Esophagus (tissue), 2 donors: Measurements from ENCODE around the gene BORCS6. TPM values are rescaled to one million over a fixed set of nuclear protein-coding genes. Genes with fewer than 3 reads are reported as not detected.

Source experiments
- H3K27ac ChIP-seq, 2 donors: one replicate each; pipeline ENCODE4 v1.5.1; 2013; ENCODE audit warnings: low read depth in 2 of 2, mild to moderate bottlenecking in 2 of 2, inconsistent platforms in 1 of 2, low read length in 1 of 2, moderate library complexity in 1 of 2
- H3K27me3 ChIP-seq, 2 donors: one replicate each; pipeline ENCODE4 v1.6.1; 2013; ENCODE audit warnings: low read length in 2 of 2, control low read depth in 1 of 2, mild to moderate bottlenecking in 1 of 2; ENCODE audit not compliant: insufficient read depth in 2 of 2, control insufficient read depth in 1 of 2
- H3K36me3 ChIP-seq, 2 donors: one replicate each; pipeline ENCODE4 v1.6.1; 2013; ENCODE audit warnings: low read length in 1 of 2; ENCODE audit not compliant: control insufficient read depth in 2 of 2, insufficient read depth in 2 of 2
- H3K4me1 ChIP-seq, 2 donors: one replicate each; pipeline ENCODE4 v1.6.1; 2013; ENCODE audit warnings: low read length in 1 of 2; ENCODE audit not compliant: control insufficient read depth in 2 of 2, insufficient read depth in 2 of 2
- H3K4me3 ChIP-seq, 2 donors: one replicate each; pipeline ENCODE4 v1.5.1; 2013; ENCODE audit warnings: low read length in 2 of 2, mild to moderate bottlenecking in 2 of 2, low read depth in 1 of 2, moderate library complexity in 1 of 2
- H3K9me3 ChIP-seq, 2 donors: one replicate each; pipeline ENCODE4 v1.6.1; 2013; ENCODE audit warnings: mild to moderate bottlenecking in 2 of 2, low read depth in 1 of 2, low read length in 1 of 2, moderate library complexity in 1 of 2; ENCODE audit not compliant: control insufficient read depth in 2 of 2, insufficient read depth in 1 of 2
- WGBS, 2 donors: extraction: QIAGEN DNeasy Blood & Tissue Kit; methylation state at CpG; one replicate each; pipeline ENCODE4 v1.1.7; 2013; 5-methylcytosine and 5-hydroxymethylcytosine counted together
- polyA plus RNA-seq, 2 donors: library from polyadenylated mRNA; stranded (reverse); fragments of 200-250 nt; gene quantifications; one replicate each; pipeline ENCODE4 v1.2.3, GENCODE V29; 2013
- donor health status: healthy with polysubstance abuse.
- donor health status: Bipolar disorder and iron deficiency.

Gene BORCS6
- polyA plus RNA-seq, 2 donors: 3.3 to 8.2 TPM

GRCh38 chr17:8161289-8162232, 28.4 kb downstream of the BORCS6 start:
- WGBS, 2 donors: 37 to 39% methylated on average over 19 of the region's 19 CpGs
- Histone ChIP-seq H3K9me3 (no peaks in the 10 kb centered on the region), H3K36me3 (peaks cover 0 to 15% of the 10 kb centered on the region in 2 donors), H3K4me3 (peak overlapping the region; percentile 85 to 92), H3K4me1 (peaks cover 3 to 24% of the 10 kb centered on the region in 2 donors), H3K27ac (peak overlapping the region; percentile 97 to 98), H3K27me3 (no peaks in the 10 kb centered on the region)

- Histone ChIP-seq H3K9me3 (no peaks in the 10 kb centered on the region), H3K27me3 (no peaks in the 10 kb centered on the region), H3K27ac (peak overlapping the region; percentile 63 to 86), H3K36me3 (peaks cover 0 to 15% of the 10 kb centered on the region in 2 donors), H3K4me1 (peaks cover 3 to 24% of the 10 kb centered on the region in 2 donors), H3K4me3 (no peak overlapping the region)
- WGBS, 2 donors: 50 to 51% methylated on average over 5 of the region's 5 CpGs
Measured at GRCh38 chr17:8160741-8161221, 29.2 kb downstream of the BORCS6 start.

DNA sequence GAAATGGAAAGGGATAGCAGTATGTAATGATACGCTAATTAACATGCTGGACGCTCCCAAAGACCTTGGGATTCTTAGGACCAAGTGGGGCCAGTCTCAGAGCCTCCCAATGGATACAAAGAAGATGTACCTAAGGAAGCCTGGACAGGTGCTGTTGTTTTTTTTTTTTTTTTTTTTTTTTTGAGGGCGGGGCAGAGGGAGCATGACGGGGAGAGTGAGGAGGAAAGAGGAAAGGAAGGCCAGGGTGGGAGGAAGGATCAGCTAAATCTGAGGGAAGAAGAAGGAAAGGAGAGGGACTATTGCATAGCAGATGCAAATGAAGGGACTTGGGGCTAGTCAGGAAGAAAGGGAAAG, 29.8 kb downstream of the BORCS6 start:
- no peaks in the 10 kb centered on the region for H3K9me3 ChIP-seq
- H3K4me1 ChIP-seq: peaks cover 3 to 24% of the 10 kb centered on the region in 2 donors
- H3K36me3 ChIP-seq: peaks cover 0 to 15% of the 10 kb centered on the region in 2 donors
- WGBS, 2 donors: 71 to 85% methylated on average over 2 to 4 of the region's 4 CpGs
- no peaks in the 10 kb centered on the region for H3K27me3 ChIP-seq
- no peak overlapping the region for H3K4me3 ChIP-seq
- peak overlapping the region; percentile 33 to 53 for H3K27ac ChIP-seq

DNA sequence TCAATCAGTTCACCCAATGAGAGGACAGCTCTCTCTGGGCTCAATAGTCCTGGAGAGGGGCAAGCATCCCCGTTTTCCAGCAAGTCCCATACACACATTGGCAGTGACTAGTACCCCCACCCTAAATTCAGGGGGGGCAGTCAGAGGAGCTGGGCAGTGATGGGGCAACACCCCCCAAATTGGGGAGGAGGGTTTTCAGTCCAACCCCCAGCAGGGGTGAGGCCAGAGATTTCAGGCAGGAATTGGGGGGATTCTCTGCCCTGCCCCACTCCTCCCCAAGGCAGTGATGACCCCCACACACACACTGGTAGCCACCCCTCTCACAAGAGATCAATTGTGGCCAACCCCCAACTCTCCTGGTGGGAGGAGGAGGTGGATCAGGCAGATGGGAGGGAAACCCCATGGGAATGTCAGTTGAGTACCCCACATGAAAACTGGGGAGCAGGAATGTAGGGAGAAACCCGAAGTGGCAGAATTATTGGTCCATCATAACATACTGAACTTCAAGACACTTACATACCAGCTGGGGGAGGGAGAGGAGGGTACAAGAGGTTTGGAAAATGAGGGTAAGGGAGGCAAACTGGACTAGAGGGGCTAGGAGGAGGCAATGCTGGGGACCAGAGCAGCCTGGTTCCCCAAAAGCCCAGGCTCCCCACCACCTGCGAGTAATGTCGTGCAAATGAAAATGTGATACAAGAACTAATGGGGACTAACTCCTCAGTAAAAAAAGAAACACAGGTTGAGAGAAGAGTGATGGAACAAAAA, 30.3 kb downstream of the BORCS6 start:
- Histone ChIP-seq H3K36me3 (peaks cover 0 to 15% of the 10 kb centered on the region in 2 donors), H3K4me3 (no peak overlapping the region), H3K9me3 (no peaks in the 10 kb centered on the region), H3K27ac (peak overlapping the region; percentile 53 to 66), H3K4me1 (peaks cover 3 to 26% of the 10 kb centered on the region in 2 donors), H3K27me3 (no peaks in the 10 kb centered on the region)
- 68 to 74% methylated on average over 4 of the region's 4 CpGs for WGBS, 2 donors

GRCh38 chr17:8159032-8159400, 31.0 kb downstream of the BORCS6 start:
- Histone ChIP-seq H3K36me3 (peaks cover 0 to 15% of the 10 kb centered on the region in 2 donors), H3K4me1 (peaks cover 3 to 27% of the 10 kb centered on the region in 2 donors), H3K4me3 (no peak overlapping the region), H3K27ac (peak overlapping the region; percentile 66 to 93), H3K27me3 (no peaks in the 10 kb centered on the region), H3K9me3 (no peaks in the 10 kb centered on the region)
- WGBS, 2 donors: 60 to 64% methylated on average over 3 of the region's 3 CpGs

GRCh38 chr17:8158267-8159031, 31.5 kb downstream of the BORCS6 start:
- 40 to 45% methylated on average over 20 of the region's 20 CpGs for WGBS, 2 donors
- H3K4me3 ChIP-seq: peak overlapping the region in 1 of 2 donors; percentile 10

DNA sequence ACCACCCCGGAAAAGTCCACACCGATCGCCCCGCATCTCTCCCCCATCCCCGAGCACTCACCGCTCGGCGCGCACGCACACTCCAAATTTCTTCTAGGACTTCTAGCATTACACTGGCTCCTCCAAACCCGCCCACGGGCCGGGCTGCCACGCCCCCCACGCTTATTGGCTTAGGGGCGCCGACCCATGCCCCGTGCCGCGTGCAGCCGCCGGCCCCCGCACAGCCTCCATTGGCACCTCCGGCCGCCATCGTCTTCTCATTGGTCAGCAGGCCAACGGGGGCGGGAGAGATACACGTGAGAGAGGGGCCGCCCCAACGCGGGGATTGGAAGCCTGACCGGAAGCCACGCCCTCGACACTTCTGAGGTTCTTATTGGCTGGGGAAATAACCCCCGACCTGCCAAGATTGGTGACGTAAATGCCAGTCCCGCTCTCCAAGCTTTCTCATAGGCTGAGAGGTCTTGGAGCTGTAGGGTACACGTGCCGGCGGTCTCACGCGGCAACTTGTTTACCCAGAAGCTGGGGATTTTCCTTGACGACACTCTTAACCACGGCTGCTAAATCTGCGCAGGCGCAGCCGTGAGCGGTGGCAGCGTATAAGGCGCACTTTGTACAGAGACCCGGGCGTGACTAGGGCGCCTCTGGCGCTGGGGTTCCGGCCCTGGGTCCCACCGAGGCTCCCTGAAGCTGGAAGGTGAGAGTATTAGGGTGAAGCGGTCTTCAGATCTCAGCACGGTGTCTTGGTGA, 33.6 kb downstream of the BORCS6 start:
- H3K27me3 ChIP-seq: no peaks in the 10 kb centered on the region
- peaks cover 0 to 18% of the 10 kb centered on the region in 2 donors for H3K4me1 ChIP-seq
- no peaks in the 10 kb centered on the region for H3K9me3 ChIP-seq
- H3K4me3 ChIP-seq: peak overlapping the region; percentile 85 to 87
- WGBS, 2 donors: 0 to 1% methylated on average over 59 of the region's 59 CpGs
- peaks cover 0 to 10% of the 10 kb centered on the region in 2 donors for H3K36me3 ChIP-seq
- peak overlapping the region; percentile 100 for H3K27ac ChIP-seq

More at GRCh38 chr17:8158267-8159031, 31.5 kb downstream of the BORCS6 start:
- Histone ChIP-seq H3K27ac (peak overlapping the region; percentile 93 to 96), H3K27me3 (no peaks in the 10 kb centered on the region), H3K36me3 (peaks cover 0 to 15% of the 10 kb centered on the region in 2 donors), H3K9me3 (no peaks in the 10 kb centered on the region), H3K4me1 (peaks cover 3 to 24% of the 10 kb centered on the region in 2 donors)

DNA sequence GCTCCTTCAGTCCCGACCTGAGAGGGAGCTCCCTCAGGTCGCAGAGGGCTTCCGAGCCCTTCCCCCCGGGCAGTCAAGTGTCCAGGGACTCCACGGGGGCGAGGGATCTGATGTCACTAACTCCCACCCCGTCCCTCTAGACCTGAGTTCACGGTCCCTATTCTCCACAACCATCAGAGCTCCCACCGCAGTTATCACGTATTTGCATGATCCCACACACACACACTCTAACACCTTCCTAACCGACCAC, 34.1 kb downstream of the BORCS6 start:
- Histone ChIP-seq H3K27me3 (no peaks in the 10 kb centered on the region), H3K36me3 (peaks cover 0 to 7% of the 10 kb centered on the region in 2 donors), H3K4me3 (peak overlapping the region; percentile 85 to 87), H3K9me3 (no peaks in the 10 kb centered on the region), H3K27ac (peak overlapping the region; percentile 100), H3K4me1 (peaks cover 0 to 19% of the 10 kb centered on the region in 2 donors)
- WGBS, 2 donors: 1% methylated on average over 11 of the region's 11 CpGs
